Esophagus muscularis mucosa (tissue), 3 donors: ENCODE results near the gene DROSHA.

Experiments
- POLR2A ChIP-seq: fragments of 450-650 bp; IDR thresholded peaks from one replicate; pipeline ENCODE4 v1.6.1; 2017; ENCODE audit warnings: antibody characterized with exemption, moderate library complexity, mild to moderate bottlenecking, low read depth
- POLR2AphosphoS5 ChIP-seq, 2 donors: sonication (generic); formaldehyde crosslinking; IDR thresholded peaks; one replicate each; pipeline ENCODE4 v1.6.1; 2017; ENCODE audit warnings: antibody characterized with exemption in 2 of 2
- TF ChIP-seq, protein P1 (sequence below), 3 experiments: fragments of 200-600 bp in 2 of 3; fragments of 450-650 bp in 1 of 3; sonication (generic) in 2 of 3; IDR thresholded peaks; one replicate each; pipeline ENCODE4 v1.5.1; 2017 to 2019; ENCODE audit warnings: antibody characterized with exemption in 3 of 3, mild to moderate bottlenecking in 2 of 3, moderate library complexity in 1 of 3

DNA sequence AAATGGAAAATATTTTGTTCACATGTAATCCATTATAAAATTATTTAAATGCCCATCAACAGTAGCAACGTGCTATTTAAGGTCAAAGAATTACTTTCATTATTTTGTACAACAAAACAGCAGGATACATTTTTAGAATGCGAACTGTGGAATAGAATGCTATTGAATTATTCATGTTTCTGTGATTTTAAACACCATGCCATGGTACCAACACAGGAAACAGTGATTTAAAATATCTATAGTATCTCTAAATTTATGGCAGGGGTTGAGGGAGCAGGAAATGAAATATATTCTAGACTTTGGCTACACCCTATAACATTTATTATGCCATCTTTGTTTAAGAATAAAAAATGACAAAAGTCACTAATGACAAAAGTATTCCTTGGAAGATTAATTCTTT is 62.4 kb downstream of the DROSHA start:
- TF ChIP-seq POLR2A: no peak
- TF ChIP-seq, protein P1, sequence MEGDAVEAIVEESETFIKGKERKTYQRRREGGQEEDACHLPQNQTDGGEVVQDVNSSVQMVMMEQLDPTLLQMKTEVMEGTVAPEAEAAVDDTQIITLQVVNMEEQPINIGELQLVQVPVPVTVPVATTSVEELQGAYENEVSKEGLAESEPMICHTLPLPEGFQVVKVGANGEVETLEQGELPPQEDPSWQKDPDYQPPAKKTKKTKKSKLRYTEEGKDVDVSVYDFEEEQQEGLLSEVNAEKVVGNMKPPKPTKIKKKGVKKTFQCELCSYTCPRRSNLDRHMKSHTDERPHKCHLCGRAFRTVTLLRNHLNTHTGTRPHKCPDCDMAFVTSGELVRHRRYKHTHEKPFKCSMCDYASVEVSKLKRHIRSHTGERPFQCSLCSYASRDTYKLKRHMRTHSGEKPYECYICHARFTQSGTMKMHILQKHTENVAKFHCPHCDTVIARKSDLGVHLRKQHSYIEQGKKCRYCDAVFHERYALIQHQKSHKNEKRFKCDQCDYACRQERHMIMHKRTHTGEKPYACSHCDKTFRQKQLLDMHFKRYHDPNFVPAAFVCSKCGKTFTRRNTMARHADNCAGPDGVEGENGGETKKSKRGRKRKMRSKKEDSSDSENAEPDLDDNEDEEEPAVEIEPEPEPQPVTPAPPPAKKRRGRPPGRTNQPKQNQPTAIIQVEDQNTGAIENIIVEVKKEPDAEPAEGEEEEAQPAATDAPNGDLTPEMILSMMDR (IDR thresholded peaks at IDR 0.05): no peak
- no peak for TF ChIP-seq POLR2AphosphoS5 (IDR thresholded peaks at IDR 0.05)
